Thyroid gland (tissue), 4 donors: Measurements from ENCODE around the gene TYW1B.
"Not testable (repeated sequence)": the region's sequence is repeated elsewhere in the genome, so short reads cannot be mapped to it uniquely, and the experiment has no call there.

ENCODE experiments used
- CTCF ChIP-seq, 6 experiments: fragments of 200-600 bp in 3 of 6; fragments of 450-650 bp in 3 of 6; sonication (generic) in 3 of 6; IDR thresholded peaks; one replicate each; pipeline ENCODE4 v1.5.1; 2016 to 2019; ENCODE audit warnings: antibody characterized with exemption in 6 of 6, mild to moderate bottlenecking in 2 of 6, inconsistent platforms in 1 of 6, moderate library complexity in 1 of 6
- POLR2A ChIP-seq, 2 donors: fragments of 450-650 bp; IDR thresholded peaks; one replicate each; pipeline ENCODE4 v1.6.1; 2017; ENCODE audit warnings: antibody characterized with exemption in 2 of 2, mild to moderate bottlenecking in 2 of 2, moderate library complexity in 1 of 2

- not testable (repeated sequence) for TF ChIP-seq CTCF, POLR2A (IDR thresholded peaks at IDR 0.05)
Observed at GRCh38 chr7:72604771-72605611, 223.0 kb downstream of the TYW1B start.
